ENCODE results near the gene ALPL. TPM values are rescaled to one million over a fixed set of nuclear protein-coding genes. Genes with fewer than 3 reads are reported as not detected.
A peak's percentile ranks its signal among the peaks of the same experiment; 100 is the strongest.

Gene ALPL
- total RNA-seq, 4 donors from 2014 or later = 5.3 to 52.8 (median 16.8) TPM

GRCh38 chr1:21572735-21573277, 63.6 kb downstream of the ALPL start:
- ATAC-seq (ENCODE audit: low FRiP score) = no peak
- no peak for DNase-seq (ENCODE audit: low spot score)
- TF ChIP-seq CTCF (IDR thresholded peaks at IDR 0.05) = no peak

GRCh38 chr1:21573475-21573874, 64.3 kb downstream of the ALPL start:
- ATAC-seq (ENCODE audit: low FRiP score) = no peak
- DNase-seq (ENCODE audit: low spot score) = no peak
- no peak for TF ChIP-seq CTCF (IDR thresholded peaks at IDR 0.05)

- ATAC-seq (ENCODE audit: low FRiP score) (peak; percentile 26), DNase-seq (ENCODE audit: low spot score) (no peak)
- no peak for TF ChIP-seq CTCF (IDR thresholded peaks at IDR 0.05)
Measured at GRCh38 chr1:21573971-21574465, 64.8 kb downstream of the ALPL start.

GRCh38 chr1:21574466-21575151, 65.4 kb downstream of the ALPL start:
- TF ChIP-seq CTCF (IDR thresholded peaks at IDR 0.05) = no peak
- ATAC-seq (ENCODE audit: low FRiP score) (no peak), DNase-seq (ENCODE audit: low spot score) (no peak)

GRCh38 chr1:21575351-21575942, 66.2 kb downstream of the ALPL start:
- DNase-seq (ENCODE audit: low spot score) (no peak), ATAC-seq (ENCODE audit: low FRiP score) (no peak)
- no peak for TF ChIP-seq CTCF (IDR thresholded peaks at IDR 0.05)

- DNase-seq (ENCODE audit: low spot score) = no peak
- TF ChIP-seq CTCF (IDR thresholded peaks at IDR 0.05) = no peak
- no peak for ATAC-seq (ENCODE audit: low FRiP score)
Measured at GRCh38 chr1:21576031-21576797, 67.0 kb downstream of the ALPL start.

Data from omental fat pad (tissue), 4 donors.